H1 (cell line): ENCODE data around the gene GCSAM. TPM values are rescaled to one million over a fixed set of nuclear protein-coding genes. Genes with fewer than 3 reads are reported as not detected.

Experiments
- CTCF ChIA-PET: fragments of 300-600 bp; sonication (Branson Sonifier 250); formaldehyde crosslinking; loops from one replicate; lab custom pipeline; 2021; ENCODE audit not compliant: partially characterized antibody; lab: Charles Lee
- POLR2A ChIA-PET: fragments of 300-600 bp; sonication (Branson Sonifier 250); formaldehyde crosslinking; loops from one replicate; lab custom pipeline; 2021; ENCODE audit warnings: inconsistent platforms; ENCODE audit not compliant: partially characterized antibody; lab: Charles Lee
- DNase-seq, 2 experiments: peaks; one replicate each; pipeline versions ENCODE4 v3.0.0 to v3.0.0-alpha.2; 2010 to 2022; ENCODE audit warnings: low spot score in 2 of 2, low read depth in 1 of 2, mixed read lengths in 1 of 2
- FAIRE-seq: peaks from 2 replicates; lab custom pipeline; 2011; peaks lifted over from hg19 to GRCh38; lab: Jason Lieb, UNC
- H2AFZ ChIP-seq: 2 replicates; pipeline ENCODE4 v1.8.1; 2012; ENCODE audit warnings: low read length, inconsistent platforms
- H2AK5ac ChIP-seq: 2 replicates; pipeline ENCODE4 v1.6.1; 2013; ENCODE audit warnings: low read depth, low read length
- H2BK120ac ChIP-seq: replicated peaks from 2 replicates; pipeline ENCODE3; 2013; ENCODE audit warnings: low read depth, low read length, inconsistent platforms
- H2BK12ac ChIP-seq: 2 replicates; pipeline ENCODE4 v1.6.1; 2013; ENCODE audit warnings: low read depth, low read length
- H2BK15ac ChIP-seq: 2 replicates; pipeline ENCODE4 v1.6.1; 2013; ENCODE audit warnings: low read length
- H2BK20ac ChIP-seq: 2 replicates; pipeline ENCODE4 v1.6.1; 2013; ENCODE audit warnings: low read length
- H2BK5ac ChIP-seq: 2 replicates; pipeline ENCODE4 v1.6.1; 2013; ENCODE audit warnings: low read depth, low read length
- H3K14ac ChIP-seq: 2 replicates; pipeline ENCODE4 v1.6.1; 2013; ENCODE audit warnings: inconsistent platforms; ENCODE audit not compliant: insufficient read length
- H3K18ac ChIP-seq: 2 replicates; pipeline ENCODE4 v1.6.1; 2013; ENCODE audit warnings: low read length; ENCODE audit errors: extremely low read depth
- H3K23ac ChIP-seq: 2 replicates; pipeline ENCODE4 v1.6.1; 2013; ENCODE audit warnings: inconsistent platforms; ENCODE audit not compliant: insufficient read length
- H3K23me2 ChIP-seq: 2 replicates; pipeline ENCODE4 v1.6.1; 2013; ENCODE audit warnings: low read depth, low read length
- H3K27ac ChIP-seq: 2 replicates; pipeline ENCODE4 v1.6.1; 2011; ENCODE audit warnings: low read depth, low read length, inconsistent platforms
- H3K27me3 ChIP-seq, 4 experiments: replicated peaks in 1 of 4; 1 replicate in 1 of 4; 2 replicates in 3 of 4; pipeline versions ENCODE4 v1.6.1 to v1.8.1; 2011 to 2013; ENCODE audit warnings: low read length in 3 of 4, mild to moderate bottlenecking in 3 of 4, inconsistent platforms in 2 of 4, mixed read lengths in 2 of 4, moderate library complexity in 1 of 4; ENCODE audit not compliant: control insufficient read depth in 3 of 4, insufficient read depth in 3 of 4; ENCODE audit errors: extremely low read depth in 1 of 4
- H3K36me3 ChIP-seq, 4 experiments: 2 replicates each; pipeline versions ENCODE4 v1.6.1 to v1.8.1; 2011 to 2013; ENCODE audit warnings: mild to moderate bottlenecking in 4 of 4, low read length in 3 of 4, moderate library complexity in 2 of 4, control low read depth in 1 of 4, inconsistent platforms in 1 of 4; ENCODE audit not compliant: insufficient read depth in 4 of 4, control insufficient read depth in 2 of 4
- H3K4ac ChIP-seq: replicated peaks from 2 replicates; pipeline ENCODE3; 2013; ENCODE audit warnings: low read length, low read depth, mixed read lengths, inconsistent platforms; ENCODE audit not compliant: insufficient read length
- H3K4me1 ChIP-seq, 4 experiments: replicated peaks in 1 of 4; 1 replicate in 1 of 4; 2 replicates in 3 of 4; pipeline versions ENCODE4 v1.6.1 to v1.8.1; 2011 to 2013; ENCODE audit warnings: low read length in 3 of 4, inconsistent platforms in 2 of 4, mixed read lengths in 1 of 4; ENCODE audit not compliant: insufficient read depth in 4 of 4, control insufficient read depth in 3 of 4
- H3K4me2 ChIP-seq, 2 experiments: 2 replicates each; pipeline versions ENCODE4 v1.6.1 to v1.8.1; 2011 to 2013; ENCODE audit warnings: low read depth in 2 of 2, low read length in 2 of 2, control low read depth in 1 of 2, inconsistent platforms in 1 of 2, mild to moderate bottlenecking in 1 of 2; ENCODE audit not compliant: insufficient read depth in 1 of 2
- H3K4me3 ChIP-seq, 4 experiments: fragments of 200-600, 300-600 bp in 1 of 4; sonication (generic), shearing (Covaris generic), sonication (Bioruptor Twin) in 1 of 4; 2 replicates each; pipeline versions ENCODE4 v1.5.1 to v1.8.1; 2011 to 2016; ENCODE audit warnings: low read length in 4 of 4, low read depth in 3 of 4, control low read depth in 2 of 4, inconsistent platforms in 2 of 4, mild to moderate bottlenecking in 2 of 4, mixed read lengths in 1 of 4, moderate library complexity in 1 of 4; ENCODE audit not compliant: insufficient read depth in 2 of 4; ENCODE audit errors: extremely low read depth in 1 of 4
- H3K56ac ChIP-seq: replicated peaks from 2 replicates; pipeline ENCODE3; 2013; ENCODE audit warnings: low read depth, mild to moderate bottlenecking, mixed read lengths, low read length, inconsistent platforms; ENCODE audit not compliant: insufficient read length
- H3K79me1 ChIP-seq: 2 replicates; pipeline ENCODE4 v1.6.1; 2013; ENCODE audit warnings: low read depth, low read length, control low read depth
- H3K79me2 ChIP-seq, 2 experiments: 2 replicates each; pipeline versions ENCODE4 v1.6.1 to v1.8.1; 2012 to 2013; ENCODE audit warnings: low read length in 2 of 2, mild to moderate bottlenecking in 2 of 2, inconsistent platforms in 1 of 2; ENCODE audit not compliant: insufficient read depth in 2 of 2, control insufficient read depth in 1 of 2
- H3K9ac ChIP-seq, 4 experiments: replicated peaks in 1 of 4; 1 replicate in 1 of 4; 2 replicates in 3 of 4; pipeline versions ENCODE4 v1.6.1 to v1.8.1; 2011 to 2013; ENCODE audit warnings: low read depth in 3 of 4, low read length in 3 of 4, control low read depth in 2 of 4, mild to moderate bottlenecking in 2 of 4, moderate library complexity in 2 of 4, inconsistent platforms in 1 of 4; ENCODE audit errors: extremely low read depth in 1 of 4
- H3K9me3 ChIP-seq, 2 experiments: 2 replicates each; pipeline versions ENCODE4 v1.6.1 to v1.8.1; 2012 to 2013; ENCODE audit warnings: mild to moderate bottlenecking in 2 of 2, moderate library complexity in 2 of 2, control low read depth in 1 of 2, inconsistent platforms in 1 of 2, low read depth in 1 of 2, low read length in 1 of 2, mixed read lengths in 1 of 2; ENCODE audit not compliant: insufficient read depth in 2 of 2
- H4K20me1 ChIP-seq, 2 experiments: replicated peaks in 1 of 2; 2 replicates each; pipeline versions ENCODE3 to v1.8.1; 2011 to 2013; ENCODE audit warnings: inconsistent platforms in 2 of 2, low read length in 2 of 2, mild to moderate bottlenecking in 1 of 2; ENCODE audit not compliant: insufficient read depth in 2 of 2, control insufficient read depth in 1 of 2
- H4K5ac ChIP-seq: 2 replicates; pipeline ENCODE4 v1.6.1; 2013; ENCODE audit warnings: low read length, low read depth, mixed read lengths, inconsistent platforms; ENCODE audit not compliant: insufficient read length
- H4K8ac ChIP-seq: 2 replicates; pipeline ENCODE4 v1.8.0; 2013; ENCODE audit warnings: mild to moderate bottlenecking, moderate library complexity, low read length, inconsistent platforms; ENCODE audit not compliant: insufficient read depth; ENCODE audit errors: extremely low read depth
- H4K91ac ChIP-seq: replicated peaks from 2 replicates; pipeline ENCODE3; 2013; ENCODE audit warnings: low read length, mixed read lengths, inconsistent platforms; ENCODE audit not compliant: insufficient read length
- PHF8 ChIP-seq: fragments of 200-600 bp; sonication (generic); conservative IDR thresholded peaks from 2 replicates; pipeline ENCODE4 v1.7.1; 2012; ENCODE audit warnings: low read depth, mild to moderate bottlenecking, inconsistent platforms, low read length, moderate library complexity
- TEAD4 ChIP-seq: IDR thresholded peaks from 2 replicates; pipeline ENCODE4 v1.6.1; 2012; ENCODE audit warnings: low read depth, low read length, inconsistent platforms, mixed read lengths
- YY1 ChIP-seq: IDR thresholded peaks from 2 replicates; pipeline ENCODE4 v1.6.1; 2011; ENCODE audit warnings: low read depth, mild to moderate bottlenecking, low read length
- WGBS, 2 experiments: shearing (Covaris generic) in 1 of 2; methylation state at CpG; one replicate each; pipeline versions ENCODE4 v1.1.6 to v1.1.7; 2013 to 2015; ENCODE audit warnings: low lambda C conversion rate in 2 of 2, mixed read lengths in 2 of 2, inconsistent platforms in 1 of 2, low coverage in 1 of 2, missing lambda C conversion rate in 1 of 2; ENCODE audit not compliant: insufficient replicate concordance in 2 of 2, insufficient coverage in 1 of 2, insufficient read length in 1 of 2; ENCODE audit errors: extremely low coverage in 1 of 2, missing lambda C conversion rate in 1 of 2; 5-methylcytosine and 5-hydroxymethylcytosine counted together
- polyA plus RNA-seq, 7 experiments: library from polyadenylated mRNA; depleted of rRNA in 3 of 7; stranded (reverse) in 5 of 7; unstranded in 2 of 7; fragments of >200 nt in 5 of 7; fragments of 200-250 nt in 2 of 7; gene quantifications; 1 replicate in 5 of 7; 2 replicates in 1 of 7; 4 replicates in 1 of 7; pipeline versions ENCODE4 v1.2.1 to v1.2.3, GENCODE V29; 2011 to 2013; ENCODE audit warnings: missing spikeins in 2 of 7, mixed read lengths in 2 of 7
- total RNA-seq: library from RNA; stranded (reverse); fragmentation: NEBNext Ultra II Directional; extraction: Animal tissue kit (Norgen Biotek cat#: 25700); gene quantifications from 2 replicates; pipeline ENCODE4 v1.2.1, GENCODE V29; 2021

Gene GCSAM
- total and polyA plus RNA-seq, 2 of the 8 experiments (the other 6 are each of a cell fraction or from before 2014, with no cell fraction given) = not detected

DNA sequence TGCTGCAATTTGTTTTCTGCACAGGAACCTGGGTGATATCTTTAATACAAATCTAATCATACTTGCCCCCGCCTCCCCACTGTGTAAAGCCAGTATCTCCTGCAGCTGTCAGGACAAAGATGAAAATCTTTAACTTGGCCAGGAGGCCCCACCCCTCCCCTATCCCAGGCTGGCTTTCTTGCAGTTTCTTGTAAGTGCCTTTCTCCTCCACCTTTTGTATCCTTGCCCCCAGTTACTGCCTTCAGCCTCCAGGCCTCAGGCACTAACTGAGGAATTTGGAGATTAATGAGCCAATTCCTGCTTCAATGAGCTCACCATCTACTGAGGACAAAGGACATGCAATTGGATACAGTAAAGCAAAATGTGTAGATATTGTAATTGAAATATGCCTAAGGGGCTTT lies 6.5 kb downstream of the GCSAM start:
- no peak overlapping the region for H3K23ac ChIP-seq
- 63% methylated on average over 1 of the region's 1 CpG; no CpG with 5 or more reads in 1 of the 2 experiments for WGBS, 2 experiments
- H4K8ac ChIP-seq = no peak overlapping the region
- H2AFZ ChIP-seq = no peak overlapping the region
- no peak overlapping the region for H2BK15ac ChIP-seq
- POLR2A ChIA-PET = interaction anchor here (1.2 to 1.3 kb wide), 2 partner anchors 148 to 266 kb away, joined by 3 to 4 read pairs; no protein-coding TSS in a partner anchor
- H4K91ac ChIP-seq = no peak overlapping the region
- H3K9me3 ChIP-seq = no peaks in the 10 kb centered on the region
- H2BK12ac ChIP-seq = no peak overlapping the region
- FAIRE-seq = peak; percentile 83
- H3K79me1 ChIP-seq = no peaks in the 10 kb centered on the region
- H3K27ac ChIP-seq = no peak overlapping the region; the same call in 1 of the 2 replicates
- no peak overlapping the region for H3K56ac ChIP-seq
- H3K14ac ChIP-seq = no peak overlapping the region
- H3K23me2 ChIP-seq = no peaks in the 10 kb centered on the region
- no peaks in the 10 kb centered on the region for H3K79me2 ChIP-seq
- peak overlapping the region; percentile 1 to 27; a peak in 2 of 4 replicates for H3K4me2 ChIP-seq
- H2BK20ac ChIP-seq = no peak overlapping the region
- no peaks in the 10 kb centered on the region for H4K20me1 ChIP-seq
- no peaks in the 10 kb centered on the region for H3K27me3 ChIP-seq
- peaks cover 0 to 16% (median 11%) of the 10 kb centered on the region in 4 experiments; a peak in 5 of 7 replicates for H3K4me1 ChIP-seq
- no peak overlapping the region for H3K4ac ChIP-seq
- H3K36me3 ChIP-seq = no peaks in the 10 kb centered on the region; a peak in 2 of 8 replicates
- H2BK5ac ChIP-seq = no peak overlapping the region
- no peak overlapping the region for H3K9ac ChIP-seq
- peak overlapping the region; percentile 13 for H2BK120ac ChIP-seq
- no peak overlapping the region for H3K4me3 ChIP-seq
- H4K5ac ChIP-seq = no peak overlapping the region
- CTCF ChIA-PET = interaction anchor here (0.6 to 5.1 kb wide), 3 partner anchors 12 to 387 kb away, joined by 3 to 31 read pairs (median 20); no protein-coding TSS in a partner anchor
- no peak overlapping the region for H2AK5ac ChIP-seq
- DNase-seq = peak in 1 of 2 experiments; percentile 60
- 0 out of 2 replicates have a peak overlapping the region, but pooled peaks have one; percentile 14 for H3K18ac ChIP-seq
- TF ChIP-seq TEAD4 (0 out of 2 replicates have a peak, but pooled peaks have one; percentile 10), YY1 (no peak), PHF8 (no peak)
